IMR-90 (cell line): ENCODE measurements around the gene RANBP9. TPM values are rescaled to one million over a fixed set of nuclear protein-coding genes. Genes with fewer than 3 reads are reported as not detected.

ENCODE experiments used
- ATAC-seq: fragments of 200-7000 bp; cut with Tn5 transposase; 2 replicates; pipeline ENCODE4 v1.9.1; 2020; ENCODE audit warnings: low read depth, mild to moderate bottlenecking, moderate library complexity
- BruUV-seq: library from RNA; stranded (reverse); fragments of 400-500 nt; replicated peaks from 2 replicates; lab custom pipeline; 2021; lab: Mats Ljungman, UMichigan
- CTCF ChIA-PET: fragments of 300-600 bp; formaldehyde crosslinking; extraction: SDS; loops from one replicate; lab custom pipeline; 2021; ENCODE audit warnings: antibody characterized with exemption; lab: Yijun Ruan, JAX
- POLR2A ChIA-PET: fragments of 300-600 bp; sonication (Branson Sonifier 250); formaldehyde crosslinking; loops from one replicate; lab custom pipeline; 2022; ENCODE audit warnings: antibody characterized with exemption; ENCODE audit not compliant: unreplicated experiment; lab: Charles Lee
- DNase-seq: peaks from one replicate; pipeline ENCODE4 v3.0.0; 2013
- H2AFZ ChIP-seq: replicated peaks from 2 replicates; pipeline ENCODE3; 2013; ENCODE audit warnings: low read length, mild to moderate bottlenecking; ENCODE audit not compliant: poor library complexity
- H2AK5ac ChIP-seq: 2 replicates; pipeline ENCODE4 v1.6.1; 2013; ENCODE audit warnings: low read depth, low read length, inconsistent platforms
- H2AK9ac ChIP-seq: replicated peaks from 2 replicates; pipeline ENCODE3; 2013; ENCODE audit warnings: mild to moderate bottlenecking, low read depth, low read length, moderate library complexity; ENCODE audit not compliant: poor library complexity
- H2BK120ac ChIP-seq: 2 replicates; pipeline ENCODE4 v1.6.1; 2013; ENCODE audit warnings: low read depth, low read length, inconsistent platforms
- H2BK15ac ChIP-seq: 3 replicates; pipeline ENCODE4 v1.6.1; 2013; ENCODE audit warnings: low read depth, low read length, inconsistent platforms
- H2BK20ac ChIP-seq: 2 replicates; pipeline ENCODE4 v1.6.1; 2013; ENCODE audit warnings: low read depth, mild to moderate bottlenecking, inconsistent platforms, low read length, moderate library complexity
- H2BK5ac ChIP-seq: 2 replicates; pipeline ENCODE4 v1.6.1; 2013; ENCODE audit warnings: mild to moderate bottlenecking, low read depth, low read length, inconsistent platforms; ENCODE audit not compliant: poor library complexity, severe bottlenecking
- H3K14ac ChIP-seq: replicated peaks from 2 replicates; pipeline ENCODE4 v1.6.1; 2013; ENCODE audit warnings: low read depth, low read length, inconsistent platforms
- H3K18ac ChIP-seq: 2 replicates; pipeline ENCODE4 v1.6.1; 2013; ENCODE audit warnings: low read depth, low read length, control low read depth
- H3K23ac ChIP-seq: 2 replicates; pipeline ENCODE4 v1.6.1; 2013; ENCODE audit warnings: low read depth, low read length, inconsistent platforms
- H3K27ac ChIP-seq: 2 replicates; pipeline ENCODE4 v1.5.1; 2013; ENCODE audit warnings: mild to moderate bottlenecking, control low read depth, low read length; ENCODE audit not compliant: insufficient read depth
- H3K27me3 ChIP-seq: 2 replicates; pipeline ENCODE4 v1.6.1; 2013; ENCODE audit warnings: low read length; ENCODE audit not compliant: control insufficient read depth, insufficient read depth
- H3K36me3 ChIP-seq: 2 replicates; pipeline ENCODE4 v1.6.1; 2013; ENCODE audit warnings: low read length, mixed read lengths; ENCODE audit not compliant: control insufficient read depth, insufficient read depth
- H3K4ac ChIP-seq: 2 replicates; pipeline ENCODE4 v1.6.1; 2013; ENCODE audit warnings: low read depth, low read length, inconsistent platforms
- H3K4me1 ChIP-seq: 2 replicates; pipeline ENCODE4 v1.6.1; 2013; ENCODE audit warnings: low read length, mixed read lengths; ENCODE audit not compliant: control insufficient read depth, insufficient read depth
- H3K4me2 ChIP-seq: 2 replicates; pipeline ENCODE4 v1.6.1; 2013; ENCODE audit warnings: low read depth, mild to moderate bottlenecking, control low read depth, low read length, moderate library complexity
- H3K4me3 ChIP-seq: 2 replicates; pipeline ENCODE4 v1.5.1; 2013; ENCODE audit warnings: low read depth, mild to moderate bottlenecking, control low read depth, low read length, moderate library complexity; ENCODE audit not compliant: insufficient read depth
- H3K56ac ChIP-seq: 2 replicates; pipeline ENCODE4 v1.6.1; 2013; ENCODE audit warnings: low read length, inconsistent platforms; ENCODE audit not compliant: insufficient read depth; ENCODE audit errors: extremely low read depth
- H3K79me1 ChIP-seq, 2 experiments: 2 replicates each; pipeline ENCODE4 v1.6.1; 2013; ENCODE audit warnings: low read length in 2 of 2, inconsistent platforms in 1 of 2, low read depth in 1 of 2
- H3K9ac ChIP-seq: 2 replicates; pipeline ENCODE4 v1.6.1; 2013; ENCODE audit warnings: low read depth, low read length, control low read depth
- H3K9me1 ChIP-seq: 2 replicates; pipeline ENCODE4 v1.6.1; 2013; ENCODE audit warnings: low read length, inconsistent platforms; ENCODE audit not compliant: insufficient read depth
- H3K9me3 ChIP-seq: 2 replicates; pipeline ENCODE4 v1.6.1; 2013; ENCODE audit warnings: low read length; ENCODE audit not compliant: control insufficient read depth, insufficient read depth
- H4K20me1 ChIP-seq: 2 replicates; pipeline ENCODE4 v1.6.1; 2013; ENCODE audit warnings: low read length, inconsistent platforms; ENCODE audit not compliant: insufficient read depth
- H4K5ac ChIP-seq: 2 replicates; pipeline ENCODE4 v1.6.1; 2013; ENCODE audit warnings: mild to moderate bottlenecking, low read depth, low read length, control low read depth
- H4K8ac ChIP-seq, 2 experiments: 2 replicates each; pipeline ENCODE4 v1.6.1; 2013; ENCODE audit warnings: low read depth in 2 of 2, low read length in 2 of 2, control low read depth in 1 of 2, inconsistent platforms in 1 of 2
- H4K91ac ChIP-seq: 2 replicates; pipeline ENCODE4 v1.6.1; 2013; ENCODE audit warnings: low read depth, low read length, inconsistent platforms; ENCODE audit not compliant: insufficient read depth
- CEBPB ChIP-seq: IDR thresholded peaks from 2 replicates; pipeline ENCODE4 v1.6.1; 2012; ENCODE audit warnings: low read depth, low read length, improper control_type of control experiment
- CTCF ChIP-seq: conservative IDR thresholded peaks from 2 replicates; pipeline ENCODE4 v1.5.1; 2012; ENCODE audit warnings: mild to moderate bottlenecking, low read depth, low read length, improper control_type of control experiment
- WGBS, 2 experiments: methylation state at CpG; one replicate each; pipeline versions ENCODE4 v1.1.5 to v1.1.7; 2013; ENCODE audit warnings: missing lambda C conversion rate in 2 of 2; ENCODE audit not compliant: insufficient read length in 1 of 2; ENCODE audit errors: extremely low coverage in 2 of 2; 5-methylcytosine and 5-hydroxymethylcytosine counted together
- dilution Hi-C: fragments of 300-500 bp; cut with HindIII; formaldehyde crosslinking; loops from one replicate; pipeline ENCODE4 v1.14.3; 2018; ENCODE audit warnings: low sequenced_read_pairs; ENCODE audit not compliant: unreplicated experiment
- in situ Hi-C: fragments of 300-500 bp; cut with MboI; formaldehyde crosslinking; loops from 3 replicates; pipeline ENCODE4 v1.14.3; 2019; ENCODE audit warnings: low sequenced_read_pairs, inconsistent platforms, mixed read lengths
- intact Hi-C: fragments of 100-400 bp; cut with micrococcal nuclease; formaldehyde crosslinking; loops from 2 replicates; pipeline ENCODE4 v1.10.0; 2022
- polyA plus RNA-seq, 3 experiments: library from polyadenylated mRNA; depleted of rRNA; stranded (reverse); fragments of >200 nt; gene quantifications; 2 replicates each; pipeline ENCODE4 v1.2.3, GENCODE V29; 2012; ENCODE audit warnings: low replicate concordance in 1 of 3
- total RNA-seq: library from RNA; depleted of rRNA; stranded (reverse); fragments of >200 nt; gene quantifications from 2 replicates; pipeline ENCODE4 v1.2.3, GENCODE V29; 2012

RANBP9 gene
- total and polyA plus RNA-seq, 2 of the 4 experiments (the other 2 are of a cell fraction): 17.7 to 27.8 TPM

GRCh38 chr6:13591205-13591921, 120.3 kb downstream of the RANBP9 start:
- TF ChIP-seq CTCF: no peak
- TF ChIP-seq CEBPB: 0 out of 2 replicates have a peak, but pooled peaks have one; percentile 14
- dilution Hi-C loops: no loop called here

More at GRCh38 chr6:13591205-13591921, 120.3 kb downstream of the RANBP9 start:
- Histone ChIP-seq H4K20me1 (no peaks in the 10 kb centered on the region; the same call in 1 of the 2 replicates), H3K14ac (no peak overlapping the region), H3K79me1 (peaks cover 0 to 11% of the 10 kb centered on the region in 2 experiments; a peak in 2 of 4 replicates), H3K4me1 (peaks cover 18% of the 10 kb centered on the region), H2BK5ac (no peak overlapping the region), H3K36me3 (peaks cover 17% of the 10 kb centered on the region), H2BK20ac (no peak overlapping the region), H3K18ac (no peak overlapping the region), H3K23ac (no peak overlapping the region), H2AK5ac (no peak overlapping the region), H3K9me3 (no peaks in the 10 kb centered on the region), H3K9ac (no peak overlapping the region), H3K4ac (no peak overlapping the region), H3K4me3 (no peak overlapping the region), H3K4me2 (no peak overlapping the region), H3K27me3 (no peaks in the 10 kb centered on the region), H4K5ac (no peak overlapping the region), H2AK9ac (no peak overlapping the region), H4K8ac (no peak overlapping the region), H2BK120ac (no peak overlapping the region), H3K27ac (no peak overlapping the region), H2AFZ (no peak overlapping the region), H3K56ac (no peak overlapping the region), H2BK15ac (no peak overlapping the region), H4K91ac (no peak overlapping the region), H3K9me1 (peaks cover 13% of the 10 kb centered on the region)
- ChIA-PET POLR2A (no interaction called here), CTCF (no interaction called here)
- ATAC-seq: no peak
- intact Hi-C loops (no loop called here), in situ Hi-C loops (no loop called here)
- no TSS peak for BruUV-seq
- no peak for DNase-seq
- WGBS, 2 experiments: 99% methylated on average over 13 of the region's 21 CpGs; no CpG with 5 or more reads in 1 of the 2 experiments
